Epidermal melanocyte (primary cell): ENCODE measurements around the gene ZKSCAN5.

Experiments used
- DNase-seq: peaks from one replicate; pipeline ENCODE4 v3.0.0; 2011; ENCODE audit warnings: low spot score; ENCODE audit not compliant: insufficient read length

The ZKSCAN5 gene

DNA sequence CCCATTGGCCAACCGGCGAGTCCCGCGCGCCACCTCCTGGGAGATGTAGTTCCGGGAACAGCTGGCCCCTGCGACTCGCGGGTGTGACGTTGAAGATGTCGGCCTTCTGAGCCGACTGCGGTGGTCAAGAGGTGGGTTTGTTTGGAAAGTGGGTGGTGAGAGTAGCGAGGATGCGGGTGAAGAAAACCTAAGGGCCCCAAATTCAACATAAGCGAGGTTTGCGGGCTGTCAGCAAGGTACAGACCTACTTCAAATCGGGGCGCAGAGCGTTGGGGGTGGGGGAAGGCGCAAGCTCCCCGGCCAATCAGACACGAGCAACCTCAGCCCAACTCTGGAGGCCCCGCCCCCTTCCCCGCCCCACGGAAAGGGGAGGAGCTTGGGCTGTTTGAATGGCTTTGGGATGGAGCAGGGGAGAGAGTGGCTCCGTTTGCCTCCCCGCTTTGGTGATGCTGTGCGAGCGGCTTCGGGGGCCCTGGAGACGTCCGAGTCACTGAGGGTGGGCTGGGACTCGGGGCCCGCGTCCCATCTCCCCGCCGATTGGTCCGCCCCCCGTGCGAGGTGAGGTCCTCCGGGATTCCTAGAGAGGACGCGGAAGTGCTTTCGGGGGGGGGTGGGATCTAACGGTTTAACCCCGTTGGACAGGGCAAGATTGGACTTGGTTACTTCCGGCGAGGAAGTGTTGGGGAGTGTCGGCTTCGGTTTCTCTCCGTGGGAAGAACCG lies at the start of gene ZKSCAN5:
Gene ZKSCAN5, plus strand, starts transcription at position 60 of the 721 bp plus-strand sequence. CDS start 1,383 bp downstream, outside the sequence.
- DNase-seq = peak; percentile 94

DNA sequence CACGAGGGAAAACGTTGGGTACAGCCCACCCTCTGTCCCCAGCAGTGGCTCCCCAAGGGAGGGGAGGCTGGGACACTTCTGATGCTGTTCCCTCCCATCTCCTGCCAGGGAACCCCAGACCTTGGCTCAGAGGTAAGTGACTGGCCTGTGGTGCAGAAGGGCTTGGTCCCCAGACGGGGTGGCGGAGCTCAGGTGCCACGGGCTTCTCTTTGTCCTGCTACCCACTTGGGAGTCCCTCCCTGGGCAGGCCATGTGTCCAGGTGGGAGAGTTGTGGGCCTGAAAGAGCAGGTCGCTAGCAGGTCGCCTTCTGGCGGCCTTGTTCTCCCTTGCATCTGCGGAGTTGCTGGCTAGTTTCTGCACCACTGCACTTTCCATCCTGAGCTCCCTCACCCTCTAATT lies 48.6 kb upstream of the ZKSCAN5 start:
- DNase-seq = no peak

DNA sequence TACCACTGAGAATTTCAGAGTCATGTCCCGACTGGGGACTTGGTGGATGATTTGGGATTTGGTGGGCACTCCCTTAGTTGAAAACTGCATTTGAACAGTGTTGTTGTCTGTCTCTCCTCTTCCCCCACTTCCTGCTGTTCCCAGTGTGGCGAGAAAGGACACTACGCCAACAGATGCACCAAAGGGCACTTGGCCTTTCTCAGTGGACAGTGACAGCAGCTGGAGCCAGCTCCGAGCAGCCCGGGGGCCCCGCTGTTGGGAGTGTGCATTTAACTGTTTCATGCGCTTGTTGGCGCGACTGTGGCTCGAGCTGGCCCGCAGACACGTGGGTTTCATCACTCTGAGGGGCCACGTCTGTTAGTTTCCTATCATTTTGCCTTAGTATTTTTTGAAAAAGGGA lies 48.2 kb upstream of the ZKSCAN5 start:
- no peak for DNase-seq

DNA sequence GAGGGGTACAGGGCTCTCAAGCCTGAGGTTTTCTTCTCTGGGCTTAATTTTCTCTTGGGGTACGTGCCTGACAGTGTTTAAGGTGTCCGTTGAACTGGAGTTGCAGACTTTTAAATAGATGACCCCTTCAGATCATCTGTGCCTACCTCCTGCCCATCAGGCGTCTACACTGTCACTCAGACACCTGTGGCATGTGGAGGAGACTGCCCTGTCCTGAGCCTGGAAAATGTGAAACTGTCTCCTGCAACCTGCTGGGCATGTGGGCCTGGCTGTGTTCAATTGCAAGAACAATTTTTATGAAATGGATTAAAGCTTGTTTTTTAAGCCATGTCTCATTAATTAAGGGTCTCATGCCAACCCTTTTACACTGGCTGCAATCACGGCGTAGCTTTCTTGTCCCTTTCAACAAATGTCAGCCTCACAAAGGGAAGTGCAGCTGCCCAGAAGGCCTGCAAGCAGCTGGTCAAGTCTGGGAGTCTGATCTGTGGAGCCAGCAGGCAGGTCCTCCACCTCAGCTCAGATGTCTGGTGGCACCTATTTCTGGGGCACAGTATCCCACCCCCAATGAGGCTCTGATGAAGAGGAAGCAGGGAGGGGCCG lies 47.3 kb upstream of the ZKSCAN5 start:
- no peak for DNase-seq

DNA sequence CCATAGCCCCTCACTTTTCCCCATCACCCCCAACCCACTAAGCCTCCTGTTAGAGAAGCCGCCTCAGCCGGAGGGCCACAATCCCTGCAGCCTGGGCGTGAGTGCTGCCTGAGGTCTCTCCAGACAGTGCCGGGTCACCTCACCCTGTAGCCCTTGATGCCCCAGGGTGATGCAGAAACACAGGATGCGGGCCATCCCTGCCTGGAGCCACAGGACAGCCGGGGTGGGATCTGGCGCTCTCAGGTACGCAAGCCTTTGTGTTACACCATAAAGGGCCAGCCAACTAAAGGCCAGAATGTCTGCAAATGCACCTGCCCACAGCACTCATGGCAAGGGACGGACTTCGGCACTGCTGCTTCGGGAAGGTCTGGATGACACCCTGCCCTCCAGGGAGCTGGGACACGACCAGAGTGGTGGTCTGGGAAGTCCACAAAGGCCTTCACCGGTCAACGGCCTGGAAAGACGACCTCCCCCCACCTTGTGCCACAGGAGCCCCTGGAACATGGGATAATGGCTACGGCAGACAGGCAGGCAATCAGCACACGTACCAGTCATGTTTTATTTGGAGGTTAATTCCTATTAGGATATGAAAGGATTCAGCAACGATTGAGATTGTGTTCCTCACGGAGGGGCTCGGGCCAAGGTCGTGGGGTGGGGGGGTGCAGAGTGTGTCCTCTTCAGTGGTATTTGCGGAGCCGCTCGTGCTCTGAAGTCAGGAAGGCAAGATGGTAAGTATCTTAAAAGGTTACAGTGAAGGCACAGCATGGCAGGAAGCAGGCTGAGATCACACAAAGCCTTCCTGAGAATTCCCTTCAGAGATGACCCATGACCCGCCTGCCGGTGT lies 46.6 kb upstream of the ZKSCAN5 start:
- no peak for DNase-seq

DNA sequence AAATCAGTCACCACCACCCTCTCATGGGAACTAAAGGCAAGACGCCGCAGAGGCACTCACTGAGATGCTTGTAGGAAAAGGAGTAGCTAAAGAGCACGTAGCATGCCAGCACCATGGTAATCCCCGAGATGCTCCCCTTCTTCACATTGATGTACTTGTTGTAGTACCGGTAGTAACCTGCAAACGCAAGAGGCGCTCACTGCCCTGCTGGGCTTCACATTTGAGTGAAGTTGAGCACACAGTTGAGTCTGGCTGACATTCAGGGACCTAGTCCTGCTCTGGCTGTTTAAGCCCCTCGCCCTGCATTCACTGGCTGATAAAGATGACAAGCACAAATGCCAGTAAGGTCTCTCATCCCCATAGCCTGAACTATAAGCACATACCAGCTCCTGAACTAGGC lies 45.4 kb upstream of the ZKSCAN5 start:
- no peak for DNase-seq

DNA sequence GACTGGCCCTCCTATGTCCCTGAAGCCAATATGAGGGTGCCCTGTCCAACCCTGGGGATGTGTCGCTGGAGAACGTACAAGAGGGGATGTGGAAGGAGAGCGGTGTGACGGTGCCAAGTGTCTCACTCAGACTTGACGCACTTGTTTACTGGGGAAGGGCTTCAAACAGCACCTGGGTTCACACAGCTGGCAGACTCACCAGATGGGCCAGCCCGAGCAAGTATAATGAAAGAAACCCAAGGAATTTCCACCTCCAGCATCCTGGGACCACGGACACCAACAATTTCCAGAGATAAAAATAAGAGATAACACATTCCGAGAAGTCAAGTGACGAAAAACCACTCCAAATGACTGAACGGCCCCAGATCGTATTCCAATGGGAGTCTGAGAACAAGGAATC lies 43.8 kb upstream of the ZKSCAN5 start:
- no peak for DNase-seq

DNA sequence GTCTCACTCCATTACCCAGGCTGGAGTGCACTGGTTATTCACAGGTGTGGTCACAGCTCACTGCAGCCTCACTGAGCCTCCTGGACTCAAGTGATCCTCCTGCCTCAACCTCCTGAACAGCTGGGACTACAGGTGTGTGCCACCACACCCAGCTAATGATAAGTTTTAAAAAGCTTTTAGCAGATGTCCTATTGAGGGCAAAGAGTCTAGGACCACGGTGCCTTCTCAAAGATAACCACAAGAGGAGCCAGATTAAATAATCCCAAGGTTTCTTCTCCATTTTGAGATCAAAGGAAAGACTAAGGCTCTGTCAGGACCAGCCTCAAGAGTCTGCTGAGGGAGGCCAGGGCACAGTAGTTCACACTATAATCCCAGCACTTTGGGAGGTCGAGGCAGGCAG lies 43.2 kb upstream of the ZKSCAN5 start:
- DNase-seq = no peak

DNA sequence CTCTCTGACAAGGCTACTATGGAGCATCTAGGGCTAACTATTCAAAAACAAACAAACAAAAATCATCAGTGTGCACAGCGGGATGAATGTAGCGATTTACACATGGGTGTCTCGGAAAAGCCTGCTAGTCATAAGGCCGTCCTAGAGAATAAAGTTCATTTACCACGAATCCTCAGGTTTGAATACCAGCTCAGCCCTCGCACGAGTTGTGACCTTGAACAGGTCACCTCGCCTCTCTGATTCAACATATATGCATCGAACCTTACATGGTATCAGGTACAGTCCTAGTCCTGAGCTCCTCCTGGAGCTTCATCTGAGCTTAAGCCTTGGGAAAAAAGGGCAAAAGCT lies 39.1 kb upstream of the ZKSCAN5 start:
- DNase-seq = no peak

DNA sequence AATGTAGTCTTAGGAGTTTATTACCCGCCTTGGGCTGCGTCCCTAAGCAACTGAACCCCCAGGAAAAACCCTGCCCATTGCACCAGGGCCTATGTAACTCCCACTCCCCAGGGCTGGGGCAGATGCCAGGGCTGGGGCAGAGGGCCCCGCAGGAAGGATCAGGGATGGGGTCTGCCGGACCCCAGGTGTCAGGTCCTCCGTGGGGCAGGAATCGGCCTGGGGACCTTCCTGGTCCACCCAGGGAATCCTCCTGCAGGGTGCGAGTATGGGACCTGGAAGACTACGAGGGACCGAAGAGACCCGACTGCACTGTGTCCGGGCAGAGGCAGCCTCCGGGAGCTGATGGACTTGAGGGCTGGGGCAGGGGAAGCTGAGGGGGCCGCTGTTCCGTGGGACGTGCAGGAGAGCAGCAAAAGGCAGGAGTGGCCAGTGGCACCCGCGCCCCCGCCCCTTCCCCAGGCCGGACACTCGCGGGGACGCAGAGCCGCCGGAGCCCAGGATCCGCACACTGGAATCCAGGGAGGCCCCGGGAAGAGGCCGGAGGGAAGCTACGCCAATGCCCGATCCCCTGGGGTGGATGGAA lies 36.0 kb upstream of the ZKSCAN5 start:
- no peak for DNase-seq

DNA sequence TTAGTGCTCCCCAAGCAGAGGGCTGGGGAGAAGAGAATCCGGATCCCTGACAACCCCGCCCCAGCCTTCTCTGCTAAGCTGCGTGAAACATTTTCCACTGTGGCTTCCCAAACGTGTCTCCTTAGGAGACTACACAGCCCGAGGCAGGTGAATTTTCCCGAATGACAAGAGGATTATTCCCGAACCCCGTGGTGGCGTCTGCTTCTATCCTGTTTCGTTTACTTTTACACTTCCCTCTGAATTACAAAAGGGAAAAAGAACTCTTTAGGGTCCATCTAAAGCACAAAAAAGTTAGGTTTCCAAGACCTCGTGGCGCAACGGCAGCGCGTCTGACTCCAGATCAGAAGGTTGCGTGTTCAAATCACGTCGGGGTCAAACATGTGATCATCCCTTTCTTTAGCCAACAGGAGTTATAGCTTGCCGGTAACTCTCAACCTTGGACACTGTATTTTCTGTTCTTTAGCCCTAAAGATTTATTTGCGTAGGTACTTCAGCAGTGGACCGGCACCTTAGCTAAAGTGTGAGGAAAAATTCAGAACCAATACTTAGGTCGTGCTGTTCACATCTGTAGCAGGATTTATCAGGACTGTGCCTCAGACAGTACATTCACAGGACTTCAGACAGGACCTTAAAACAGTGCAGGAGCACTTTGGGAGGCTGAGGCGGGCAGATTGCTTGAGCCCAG lies 34.9 kb upstream of the ZKSCAN5 start:
- DNase-seq = no peak

DNA sequence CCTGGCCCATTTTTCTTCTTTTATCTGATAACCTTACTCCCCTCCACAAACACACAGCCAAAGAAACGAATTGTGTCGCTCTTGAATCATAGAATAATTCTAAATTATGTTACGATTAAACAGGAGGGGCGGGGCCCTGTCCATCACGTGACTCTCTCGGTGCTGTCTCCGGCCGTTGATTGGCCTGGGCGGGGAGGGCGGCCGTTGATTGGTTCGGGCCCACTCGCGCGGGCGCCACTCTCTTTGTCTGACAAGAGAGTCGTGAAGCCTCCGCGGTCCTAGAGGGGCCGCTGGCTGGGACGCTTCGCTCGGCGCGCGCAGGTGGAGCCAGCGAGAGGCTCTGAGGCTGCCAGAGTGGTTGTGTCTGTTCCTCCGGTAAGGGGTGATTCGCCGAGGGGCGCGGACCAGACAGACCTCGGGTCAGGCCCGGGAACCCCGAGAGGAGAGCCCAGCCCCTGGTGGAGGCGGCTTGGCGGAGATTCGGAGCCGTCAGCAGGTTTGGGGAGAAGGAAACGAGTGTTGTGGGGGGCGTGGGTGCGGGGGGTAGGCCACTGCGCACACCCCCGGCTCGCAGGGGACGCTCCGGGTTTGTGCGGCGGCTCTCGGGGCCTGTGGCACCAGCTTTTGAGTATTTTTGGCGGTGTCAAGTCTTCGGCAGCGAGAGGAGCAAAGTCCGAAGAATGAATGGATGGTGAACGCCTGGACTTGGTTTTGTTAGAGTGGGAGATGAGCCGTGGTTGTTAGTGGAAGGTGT lies 31.7 kb upstream of the ZKSCAN5 start, which contains the start of gene ZNF789:
Gene ZNF789, plus strand, starts transcription at position 330 of the 754 bp plus-strand sequence. CDS start 3,567 bp downstream, outside the sequence.
- peak; percentile 98 for DNase-seq

DNA sequence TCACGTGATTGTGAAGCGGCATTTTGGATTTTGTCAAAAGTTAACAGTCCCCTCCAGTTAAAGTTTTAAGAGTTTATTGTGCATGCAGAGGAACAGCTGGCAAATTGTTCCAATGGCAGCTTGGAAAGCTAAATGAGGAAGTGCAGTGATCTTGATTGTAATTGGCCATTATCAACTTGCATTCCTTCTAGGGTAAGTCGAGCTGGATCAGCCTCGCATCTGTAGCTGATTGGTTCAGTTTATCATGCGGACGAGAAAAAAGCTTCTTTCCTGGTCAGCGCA lies 31.2 kb upstream of the ZKSCAN5 start:
- DNase-seq = peak; percentile 71

DNA sequence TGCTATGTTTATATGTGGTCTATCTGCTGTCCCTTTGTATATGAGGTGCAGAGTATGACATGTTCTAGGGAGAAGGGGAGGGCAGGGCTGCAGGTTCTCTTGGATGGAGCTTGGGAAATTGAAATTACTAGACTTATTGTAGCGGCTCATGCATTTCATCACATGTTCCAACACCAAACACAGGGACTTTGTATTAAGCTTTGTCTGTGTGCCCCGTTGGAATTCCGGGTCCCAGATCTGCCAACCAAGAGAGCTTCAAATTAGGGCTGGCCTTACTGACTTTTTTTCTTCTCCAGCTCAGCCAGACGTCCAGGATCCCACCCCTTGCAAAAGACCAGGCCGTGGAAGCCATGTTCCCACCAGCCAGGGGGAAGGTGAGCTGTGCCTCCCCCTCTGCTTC lies 28.4 kb upstream of the ZKSCAN5 start:
- peak; percentile 26 for DNase-seq

DNA sequence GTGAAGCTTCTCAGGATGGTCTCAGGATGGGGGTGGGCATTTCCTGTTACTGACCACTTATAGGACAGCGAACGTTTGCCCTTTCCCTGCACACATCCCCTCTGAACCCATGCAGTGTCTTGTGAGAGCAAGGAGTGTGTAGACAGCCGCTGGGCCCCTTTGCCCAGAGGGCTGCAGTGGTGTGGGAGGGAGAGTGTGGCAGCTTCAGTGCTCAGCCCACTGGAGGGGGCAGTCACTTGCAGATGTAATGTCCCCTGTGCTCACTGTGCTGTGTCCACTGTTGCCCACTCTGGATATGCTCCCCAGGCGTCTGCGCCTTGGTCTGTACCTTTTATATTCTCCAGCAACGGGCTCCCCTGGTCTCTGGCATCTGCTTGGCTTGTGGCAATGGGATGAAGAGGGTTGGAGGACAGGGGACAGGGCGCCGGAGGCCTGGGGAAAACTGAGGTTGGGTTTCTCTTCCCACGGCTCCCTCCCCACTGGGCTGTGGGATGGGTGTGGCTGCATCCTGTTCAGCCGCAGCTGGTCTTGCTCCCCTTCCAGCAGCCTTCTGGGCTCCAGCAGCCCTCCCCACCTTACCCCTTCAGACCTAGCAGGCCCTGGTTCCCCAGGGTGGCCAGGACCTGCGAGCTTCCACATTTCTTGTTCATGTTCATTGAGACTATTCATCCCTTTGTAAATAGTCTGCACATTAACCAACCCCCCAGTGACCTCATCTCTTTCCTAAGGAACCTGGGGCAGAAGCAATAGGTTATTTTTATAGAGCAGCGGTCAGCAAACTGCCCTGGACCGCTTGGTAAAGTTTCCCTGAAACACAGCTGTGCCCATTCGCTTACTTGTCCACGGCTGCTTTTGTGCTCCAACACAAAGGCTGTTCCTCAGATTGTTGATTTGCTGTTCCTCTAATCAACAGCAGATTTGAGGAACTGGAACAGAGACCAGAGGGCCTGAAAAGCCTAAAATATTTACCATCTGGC lies 25.7 kb upstream of the ZKSCAN5 start:
- no peak for DNase-seq

DNA sequence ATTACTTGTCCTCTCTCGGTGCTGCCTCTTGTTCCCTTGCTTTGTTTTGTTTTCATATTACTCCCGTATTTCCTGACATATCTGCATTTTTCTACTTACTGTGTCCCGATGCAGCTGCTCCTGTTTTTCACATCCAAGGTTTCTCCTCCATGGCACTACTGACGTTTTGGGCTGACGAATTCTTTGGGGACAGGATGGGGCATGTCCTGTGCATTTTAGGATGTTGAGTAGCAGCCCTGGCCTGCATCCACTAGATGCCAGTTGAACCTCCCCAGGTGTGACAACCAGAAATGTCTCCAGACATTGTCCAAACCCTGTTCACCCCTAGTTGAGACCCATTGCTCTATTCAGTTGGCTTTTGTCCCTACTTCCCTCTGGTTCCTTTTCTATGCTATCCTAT lies 19.4 kb upstream of the ZKSCAN5 start:
- DNase-seq = no peak

DNA sequence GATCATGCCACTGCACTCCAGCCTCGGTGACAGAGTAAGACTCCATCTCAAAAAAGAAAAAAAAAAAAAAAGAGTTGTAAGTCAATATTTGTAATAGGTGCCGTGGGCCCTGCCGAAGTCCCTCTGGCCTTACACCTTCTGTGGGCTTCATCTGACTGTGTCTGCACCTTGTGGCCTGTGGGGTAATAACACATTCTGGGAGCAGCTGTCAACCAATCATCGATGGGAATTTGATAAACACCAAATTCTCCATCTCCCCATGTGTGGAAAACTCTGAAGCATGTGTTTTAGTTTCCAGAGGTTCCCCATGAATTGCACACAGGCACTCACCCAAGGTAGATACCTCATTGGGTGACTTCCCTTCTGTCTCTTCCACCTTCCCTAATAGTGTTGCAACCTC lies 15.2 kb upstream of the ZKSCAN5 start:
- no peak for DNase-seq

DNA sequence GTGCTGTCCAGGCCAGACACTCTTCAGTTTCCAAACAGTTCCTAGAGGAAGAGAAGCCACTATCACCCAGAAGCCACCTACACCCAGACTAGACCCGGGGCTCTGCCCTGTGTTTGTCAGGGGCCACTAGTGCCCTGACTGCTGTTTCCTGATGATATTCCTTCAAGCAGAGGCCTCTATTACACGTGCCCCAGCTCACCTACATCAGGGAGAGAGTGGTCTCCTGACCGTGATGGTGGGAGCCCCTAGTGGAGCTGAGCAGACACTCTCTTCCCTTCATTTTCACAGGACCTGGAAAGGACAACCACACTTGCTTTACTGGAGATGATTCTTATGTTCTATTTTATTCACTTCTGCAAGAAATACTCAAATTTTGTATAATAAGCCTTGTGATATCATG lies 13.6 kb upstream of the ZKSCAN5 start:
- no peak for DNase-seq

DNA sequence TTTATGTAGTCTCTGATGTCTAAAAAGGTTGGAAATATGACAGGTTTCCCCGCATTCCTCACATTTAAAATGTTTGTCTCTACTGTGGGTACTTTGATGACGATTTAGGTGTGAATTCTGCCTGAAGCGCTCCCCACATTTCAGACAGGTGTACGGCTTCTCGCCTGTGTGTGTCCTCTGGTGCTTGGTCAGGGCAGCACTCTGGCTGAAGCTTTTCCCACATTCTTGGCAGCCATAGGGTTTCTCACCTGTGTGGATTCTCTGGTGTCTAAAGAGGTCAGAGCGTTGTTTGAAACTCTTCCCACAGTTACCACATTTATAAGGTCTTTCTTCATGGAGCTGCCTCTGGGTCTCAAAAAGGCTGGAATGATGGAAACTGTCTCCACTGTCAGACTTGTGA lies 10.6 kb upstream of the ZKSCAN5 start:
- DNase-seq = no peak
